NK-92 (cell line): Measurements from ENCODE around the gene AMHR2.
"Not testable (repeated sequence)": the region's sequence is repeated elsewhere in the genome, so short reads cannot be mapped to it uniquely, and the experiment has no call there.

Source experiments
- DNase-seq: peaks from one replicate; lab custom pipeline; 2025; ENCODE audit not compliant: unreplicated experiment; lab: John Stamatoyannopoulos, UW

AMHR2 gene

DNA sequence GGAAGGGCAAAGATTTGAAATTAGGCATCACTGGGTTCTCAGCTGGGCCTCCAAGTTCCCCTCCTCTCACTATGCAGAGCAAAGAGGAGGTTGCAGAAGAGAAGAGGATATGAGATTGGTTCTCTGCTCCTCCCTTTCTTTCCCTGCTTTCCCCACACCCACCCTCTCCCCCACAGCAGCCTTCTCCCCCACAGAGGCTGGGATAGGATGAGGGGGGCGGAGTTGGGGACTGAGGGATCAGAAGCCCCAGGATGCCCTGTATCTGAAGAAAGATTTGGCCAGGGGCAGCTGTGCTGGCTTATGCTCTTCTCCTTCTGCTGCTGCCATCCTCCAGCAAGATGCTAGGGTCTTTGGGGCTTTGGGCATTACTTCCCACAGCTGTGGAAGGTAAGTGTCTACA lies at the start of gene AMHR2:
TSS of gene AMHR2 (plus strand) at position 259 of the 400 bp plus-strand sequence. CDS start at position 339, 80 bp downstream.
- no peak for DNase-seq

DNA sequence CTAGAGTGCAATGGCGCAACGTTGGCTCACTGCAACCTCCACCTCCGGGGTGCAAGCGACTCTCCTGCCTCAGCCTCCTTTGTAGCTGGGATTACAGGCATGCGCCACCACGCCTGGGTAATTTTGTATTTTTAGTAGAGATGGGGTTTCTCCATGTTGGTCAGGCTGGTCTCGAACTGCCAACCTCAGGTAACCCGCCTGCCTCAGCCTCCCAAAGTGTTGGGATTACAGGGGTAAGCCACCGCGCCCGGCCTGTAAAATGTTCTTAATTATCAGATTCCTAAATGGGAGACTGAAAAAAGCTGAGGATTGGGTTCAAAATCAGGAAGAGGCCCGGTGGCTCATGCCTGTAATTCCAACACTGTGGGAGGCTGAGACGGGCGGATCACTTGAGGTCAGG lies 49.4 kb upstream of the AMHR2 start:
- not testable (repeated sequence) for DNase-seq

DNA sequence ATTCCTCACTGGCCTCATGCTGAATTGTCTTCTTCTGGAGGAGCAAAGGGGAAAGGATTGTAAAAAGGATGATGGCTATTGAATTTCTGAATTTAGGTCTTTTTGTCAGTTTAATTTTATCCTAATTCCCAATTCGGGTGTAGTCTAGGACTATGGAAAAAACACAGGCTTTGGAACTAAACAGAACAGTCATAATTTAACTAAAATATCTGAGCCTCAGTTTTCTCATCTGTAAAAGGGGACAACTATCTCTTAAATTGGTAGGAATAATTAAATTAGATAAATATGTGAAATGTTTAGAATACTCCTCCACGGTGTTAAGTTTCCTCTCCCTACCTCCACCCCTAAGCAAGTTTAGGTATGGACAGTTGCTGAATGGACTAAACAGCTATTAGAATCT lies 46.9 kb upstream of the AMHR2 start:
- DNase-seq, result no peak

DNA sequence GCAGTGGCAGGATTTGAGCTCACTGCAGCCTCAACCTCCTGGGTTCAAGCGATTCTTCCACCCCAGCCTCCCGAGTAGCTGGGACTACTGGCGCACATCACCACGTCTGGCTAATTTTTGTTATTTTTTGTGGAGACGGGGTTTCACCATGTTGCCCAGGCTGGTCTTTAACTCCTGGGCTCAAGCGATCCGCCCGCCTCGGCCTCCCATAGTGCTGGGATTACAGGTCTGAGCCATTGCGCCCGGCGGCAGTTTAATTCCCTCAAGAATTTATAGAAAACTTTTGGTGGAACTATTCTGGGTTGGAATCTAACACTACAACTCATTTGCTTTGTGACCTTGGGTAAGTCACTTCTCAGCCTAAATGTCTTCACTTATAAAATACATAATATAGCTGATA lies 45.4 kb upstream of the AMHR2 start:
- no peak for DNase-seq

DNA sequence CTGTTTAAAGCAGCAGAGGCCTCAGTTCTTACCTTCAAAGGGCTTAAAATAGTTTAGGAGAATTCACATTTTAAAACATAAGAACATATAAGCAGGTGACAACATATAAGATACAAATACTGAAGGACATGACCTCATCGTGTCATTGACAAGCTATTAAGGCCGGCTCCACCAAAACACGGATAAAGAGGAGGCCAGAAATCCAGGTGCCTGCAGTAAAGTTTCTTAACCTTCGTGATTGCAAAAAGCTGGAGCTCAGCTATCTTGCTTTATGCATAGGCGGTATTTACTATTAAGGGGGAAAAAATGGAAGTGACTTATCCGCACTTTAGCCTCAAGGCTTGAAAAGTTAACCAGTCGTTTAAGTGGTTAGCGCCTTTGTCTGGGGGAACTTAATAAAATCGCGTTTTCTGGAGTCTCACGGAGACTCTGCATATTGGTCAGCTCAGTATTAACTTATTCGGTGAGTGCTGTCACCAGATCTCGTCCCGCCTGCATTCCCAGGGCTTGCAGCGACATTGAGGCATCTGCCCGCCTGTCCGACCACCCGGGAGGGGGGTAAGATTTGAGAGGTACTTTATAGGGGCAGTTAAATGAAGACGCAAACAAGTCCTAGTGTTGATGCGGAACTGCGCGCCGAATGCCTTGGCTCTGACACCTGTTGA lies 44.8 kb upstream of the AMHR2 start:
- DNase-seq, result no peak

DNA sequence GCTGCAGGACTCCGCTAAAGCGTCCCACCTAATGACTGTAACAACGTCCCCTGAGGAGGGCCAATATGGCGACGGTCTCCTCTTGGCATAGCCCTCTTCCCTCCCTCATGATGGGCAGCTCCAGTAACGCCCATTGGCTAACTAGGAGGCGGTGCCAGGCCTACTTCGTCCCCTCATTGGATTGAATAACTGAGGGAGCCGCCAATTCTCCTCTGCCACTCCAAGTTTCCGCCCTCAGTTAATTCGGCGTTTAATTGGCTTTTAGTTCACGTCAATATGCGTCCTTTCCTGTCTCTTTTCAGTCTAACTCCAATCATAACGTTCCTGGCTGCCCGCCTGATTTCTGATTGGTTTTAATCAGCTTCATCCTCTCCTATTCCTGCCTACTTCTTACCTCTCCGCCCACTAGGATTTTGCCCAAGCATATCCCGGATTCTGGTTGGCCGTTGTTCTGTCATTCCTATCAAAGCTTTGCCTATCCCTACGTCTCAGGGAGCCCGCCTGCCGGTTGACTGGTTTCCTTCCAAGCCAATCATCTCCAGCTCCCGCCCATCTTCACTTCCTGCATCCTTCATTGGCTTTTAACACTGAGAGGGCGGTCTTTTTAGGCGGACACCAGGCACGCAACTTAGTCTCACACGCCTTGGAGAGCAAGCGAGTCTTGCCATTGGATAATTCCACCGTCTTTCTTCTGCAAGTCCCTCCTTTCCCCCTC lies 44.1 kb upstream of the AMHR2 start:
- peak; percentile 99 for DNase-seq

DNA sequence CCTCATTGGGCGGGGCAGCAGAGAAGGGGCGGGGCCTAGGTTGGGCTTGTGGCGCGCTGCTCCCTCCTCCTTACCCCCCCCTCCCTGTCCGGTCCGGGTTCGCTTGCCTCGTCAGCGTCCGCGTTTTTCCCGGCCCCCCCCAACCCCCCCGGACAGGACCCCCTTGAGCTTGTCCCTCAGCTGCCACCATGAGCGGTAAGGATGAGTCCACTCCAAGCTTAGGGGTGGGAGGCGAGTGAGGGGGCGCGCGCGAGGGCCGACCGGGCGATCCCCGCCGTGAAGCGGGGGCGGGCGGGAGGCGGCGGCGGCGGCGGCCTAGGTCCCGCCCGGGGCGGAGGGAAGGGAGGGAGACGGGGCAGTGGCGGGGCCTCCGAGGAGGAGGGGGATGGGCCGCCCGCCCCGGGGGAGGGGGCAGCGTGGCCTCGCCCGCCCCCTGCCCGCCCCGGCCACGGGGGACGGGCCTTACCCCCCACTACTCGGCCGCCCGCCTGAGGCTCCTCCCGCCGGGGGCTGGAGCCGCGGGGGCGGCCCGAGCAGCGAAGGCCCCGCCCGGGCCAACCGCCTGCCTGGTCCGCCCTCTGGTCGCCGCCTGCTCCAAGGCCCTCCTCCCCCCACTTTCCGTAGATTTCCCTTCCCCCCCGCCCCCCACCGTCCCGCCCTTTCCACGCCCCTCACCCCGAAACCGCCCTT lies 43.4 kb upstream of the AMHR2 start, which contains the start of gene SP1:
TSS of gene SP1 (plus strand) at position 73 of the 690 bp plus-strand sequence. CDS start at position 189, 116 bp downstream.
- peak; percentile 27 for DNase-seq

DNA sequence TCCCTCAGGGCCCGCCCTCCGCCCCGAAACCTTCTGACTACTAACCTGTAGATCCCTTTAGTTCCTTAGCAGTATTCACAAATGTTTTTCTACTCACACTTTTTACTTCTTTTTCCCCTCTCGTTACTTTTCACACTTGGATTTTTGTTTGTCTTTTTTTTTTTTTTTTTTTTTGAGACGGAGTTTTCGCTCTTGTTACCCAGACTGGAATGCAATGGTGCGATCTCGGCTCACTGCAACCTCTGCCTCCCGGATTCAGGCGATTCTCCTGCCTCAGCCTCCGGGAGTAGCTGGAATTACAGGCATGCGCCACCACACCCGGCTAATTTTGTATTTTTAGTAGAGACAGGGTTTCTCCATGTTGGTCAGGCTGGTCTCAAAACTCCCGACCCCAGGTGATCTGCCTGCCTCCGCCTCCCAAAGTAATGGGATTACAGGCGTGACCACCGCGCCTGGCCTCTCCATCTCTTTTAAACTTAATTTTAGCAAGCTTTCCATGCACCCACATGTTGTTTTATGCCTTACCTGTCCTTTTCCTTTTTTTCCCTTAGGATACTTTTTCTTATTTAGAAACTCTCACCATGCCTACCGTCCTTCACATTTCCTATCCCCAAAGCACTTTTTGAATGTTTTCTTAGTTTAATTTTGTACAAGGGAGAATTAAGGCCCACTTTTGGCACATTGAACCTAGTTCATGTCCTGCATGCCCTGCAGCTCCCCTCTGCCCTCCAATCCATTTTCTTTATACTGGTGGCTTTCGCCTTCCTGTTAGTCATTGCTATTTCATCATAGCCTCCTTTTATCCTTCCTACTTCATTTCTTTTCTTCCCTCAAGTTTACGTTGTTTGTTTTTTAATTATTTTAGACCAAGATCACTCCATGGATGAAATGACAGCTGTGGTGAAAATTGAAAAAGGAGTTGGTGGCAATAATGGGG lies 42.6 kb upstream of the AMHR2 start:
- no peak for DNase-seq

DNA sequence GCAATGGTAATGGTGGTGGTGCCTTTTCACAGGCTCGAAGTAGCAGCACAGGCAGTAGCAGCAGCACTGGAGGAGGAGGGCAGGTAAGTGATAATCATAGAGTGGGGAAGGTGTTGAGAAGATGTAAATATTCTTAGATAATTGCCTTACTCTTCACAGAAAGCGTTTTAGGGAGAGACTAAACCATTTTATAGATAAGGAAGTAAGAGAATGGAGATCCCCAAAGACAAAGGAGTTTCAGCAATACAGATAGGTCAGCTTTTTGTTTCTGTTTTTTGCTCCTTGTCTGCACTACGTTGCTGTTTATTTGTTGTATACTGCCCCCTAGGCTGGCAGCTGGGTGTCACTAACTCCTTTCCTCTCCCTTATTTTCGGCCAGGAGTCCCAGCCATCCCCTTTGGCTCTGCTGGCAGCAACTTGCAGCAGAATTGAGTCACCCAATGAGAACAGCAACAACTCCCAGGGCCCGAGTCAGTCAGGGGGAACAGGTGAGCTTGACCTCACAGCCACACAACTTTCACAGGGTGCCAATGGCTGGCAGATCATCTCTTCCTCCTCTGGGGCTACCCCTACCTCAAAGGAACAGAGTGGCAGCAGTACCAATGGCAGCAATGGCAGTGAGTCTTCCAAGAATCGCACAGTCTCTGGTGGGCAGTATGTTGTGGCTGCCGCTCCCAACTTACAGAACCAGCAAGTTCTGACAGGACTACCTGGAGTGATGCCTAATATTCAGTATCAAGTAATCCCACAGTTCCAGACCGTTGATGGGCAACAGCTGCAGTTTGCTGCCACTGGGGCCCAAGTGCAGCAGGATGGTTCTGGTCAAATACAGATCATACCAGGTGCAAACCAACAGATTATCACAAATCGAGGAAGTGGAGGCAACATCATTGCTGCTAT lies 41.7 kb upstream of the AMHR2 start:
- no peak for DNase-seq

DNA sequence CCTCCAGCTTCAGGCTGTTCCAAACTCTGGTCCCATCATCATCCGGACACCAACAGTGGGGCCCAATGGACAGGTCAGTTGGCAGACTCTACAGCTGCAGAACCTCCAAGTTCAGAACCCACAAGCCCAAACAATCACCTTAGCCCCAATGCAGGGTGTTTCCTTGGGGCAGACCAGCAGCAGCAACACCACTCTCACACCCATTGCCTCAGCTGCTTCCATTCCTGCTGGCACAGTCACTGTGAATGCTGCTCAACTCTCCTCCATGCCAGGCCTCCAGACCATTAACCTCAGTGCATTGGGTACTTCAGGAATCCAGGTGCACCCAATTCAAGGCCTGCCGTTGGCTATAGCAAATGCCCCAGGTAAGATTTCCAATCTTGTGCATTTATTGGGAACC lies 40.4 kb upstream of the AMHR2 start:
- no peak for DNase-seq

DNA sequence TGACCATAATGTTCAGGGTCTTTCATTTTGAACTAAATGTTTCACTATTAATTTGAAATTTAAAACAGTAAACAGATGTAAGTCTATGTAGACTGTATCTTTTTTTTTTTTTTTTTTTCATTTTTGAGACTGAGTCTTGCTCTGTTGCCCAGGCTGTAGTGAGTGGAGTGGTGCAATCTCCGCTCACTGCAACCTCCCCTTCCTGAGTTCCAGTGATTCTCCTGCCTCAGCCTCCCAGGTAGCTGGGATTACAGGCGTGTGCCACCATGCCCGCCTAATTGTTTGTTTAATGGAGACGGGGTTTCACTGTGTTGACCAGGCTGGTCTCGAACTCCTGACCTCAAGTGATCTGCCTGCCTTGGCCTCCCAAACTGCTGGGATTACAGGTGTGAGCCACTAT lies 37.3 kb upstream of the AMHR2 start:
- not testable (repeated sequence) for DNase-seq

DNA sequence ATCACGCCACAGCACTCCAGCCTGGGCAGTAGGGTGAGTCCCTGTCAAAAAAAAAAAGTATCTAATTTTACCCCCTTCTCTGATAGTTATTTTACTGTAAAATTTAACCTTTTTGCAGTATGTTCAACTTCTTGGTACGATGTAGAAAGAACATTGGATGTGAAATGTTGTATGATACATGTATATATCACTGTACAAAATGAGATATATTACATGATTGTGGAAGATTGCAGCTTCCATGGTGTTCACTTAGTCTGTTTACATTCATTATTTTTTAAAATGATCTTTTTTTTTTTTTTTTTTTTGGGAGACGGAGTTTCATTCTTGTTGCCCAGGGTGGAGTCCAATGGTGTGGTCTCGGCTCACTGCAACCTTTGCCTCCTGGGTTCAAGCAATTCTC lies 34.7 kb upstream of the AMHR2 start:
- no peak for DNase-seq

DNA sequence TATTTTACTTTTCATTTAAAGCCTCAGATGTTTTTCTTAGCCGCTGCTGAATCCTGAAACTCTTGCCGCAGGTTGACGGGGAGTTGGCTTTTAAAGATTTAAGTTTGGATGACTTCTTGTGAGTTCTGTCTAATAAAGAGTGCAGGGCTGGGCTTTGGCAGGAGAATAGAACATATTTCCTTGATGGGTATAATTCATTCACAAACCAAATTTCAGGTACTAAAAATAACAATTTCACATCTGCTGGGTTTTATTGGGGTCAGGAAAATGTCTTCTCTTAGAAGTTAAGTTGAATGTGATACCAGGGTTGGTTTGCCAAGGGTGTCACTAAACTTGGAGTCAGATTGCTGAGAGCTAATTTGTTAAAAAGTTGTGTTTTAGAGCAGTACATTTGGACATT lies 34.0 kb upstream of the AMHR2 start:
- no peak for DNase-seq

DNA sequence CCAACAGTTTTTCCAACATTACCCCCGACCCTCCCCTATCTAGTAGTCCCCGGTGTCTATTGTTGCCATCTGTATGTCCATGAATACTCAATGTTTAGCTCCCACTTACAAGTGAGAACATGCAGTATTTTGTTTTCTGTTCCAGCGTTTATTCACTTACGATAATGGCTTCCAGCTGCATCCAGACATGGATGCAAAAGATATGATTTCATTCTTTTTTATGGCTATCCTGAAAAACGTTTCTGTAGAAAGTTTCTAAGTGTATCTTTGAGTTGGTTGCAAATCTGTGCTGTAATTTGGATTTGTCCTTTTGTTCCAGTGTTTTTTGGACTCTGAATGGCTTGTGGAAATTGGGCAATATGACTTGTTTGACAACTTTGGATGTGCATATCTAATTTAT lies 31.9 kb upstream of the AMHR2 start:
- no peak for DNase-seq

DNA sequence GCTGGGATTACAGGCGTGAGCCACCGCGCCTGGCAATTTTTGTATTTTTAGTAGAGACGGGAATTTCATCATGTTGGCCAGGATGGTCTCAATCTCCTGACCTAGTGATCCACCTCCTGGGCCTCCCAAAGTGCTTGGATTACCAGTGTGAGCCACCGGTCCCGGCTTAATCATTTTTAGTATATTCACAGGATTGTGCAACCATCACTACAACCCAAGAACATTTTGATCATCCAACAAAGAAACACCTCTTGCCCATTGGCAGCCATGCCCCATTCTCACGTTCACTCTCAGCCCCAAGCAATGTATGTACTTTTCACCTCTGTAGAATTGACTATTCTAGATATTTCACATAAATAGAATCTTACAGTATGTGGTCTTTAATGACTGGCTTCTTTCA lies 23.8 kb upstream of the AMHR2 start:
- DNase-seq, result no peak

DNA sequence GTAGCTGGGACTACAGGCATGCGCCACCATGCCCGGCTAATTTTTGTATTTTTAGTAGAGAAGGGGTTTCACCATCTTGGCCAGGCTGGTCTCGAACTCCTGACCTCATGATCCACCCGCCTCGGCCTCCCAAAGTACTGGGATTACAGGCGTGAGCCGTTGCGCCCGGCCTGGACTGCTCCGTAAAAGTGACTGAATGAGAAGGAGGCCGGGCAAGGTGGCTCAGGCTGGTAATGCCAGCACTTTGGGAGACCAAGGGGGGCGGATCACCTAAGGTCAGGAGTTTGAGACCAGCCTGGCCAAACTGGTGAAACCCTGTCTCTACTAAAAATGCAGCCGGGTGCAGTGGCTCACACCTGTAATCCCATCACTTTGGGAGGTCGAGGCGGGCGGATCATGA lies 21.3 kb upstream of the AMHR2 start:
- DNase-seq, result not testable (repeated sequence)

DNA sequence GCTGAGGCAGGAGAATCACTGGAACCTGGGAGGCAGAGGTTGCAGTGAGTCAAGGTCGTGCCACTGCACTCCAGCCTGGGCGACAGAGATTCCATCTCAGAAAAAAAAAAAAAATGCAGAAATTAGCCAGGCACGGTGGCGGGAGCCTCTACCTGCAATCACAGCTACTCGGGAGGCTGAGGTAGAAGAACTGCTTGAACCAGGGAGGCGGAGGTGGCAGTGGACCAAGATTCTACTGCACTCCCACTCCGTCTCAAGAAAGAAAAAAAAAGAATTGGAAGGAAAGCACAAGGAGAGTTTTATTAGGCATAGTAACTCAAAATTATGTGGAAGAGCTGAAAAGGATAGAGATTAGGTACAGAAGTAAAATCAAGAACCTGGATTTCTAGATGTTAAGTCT lies 20.8 kb upstream of the AMHR2 start:
- DNase-seq, result no peak

DNA sequence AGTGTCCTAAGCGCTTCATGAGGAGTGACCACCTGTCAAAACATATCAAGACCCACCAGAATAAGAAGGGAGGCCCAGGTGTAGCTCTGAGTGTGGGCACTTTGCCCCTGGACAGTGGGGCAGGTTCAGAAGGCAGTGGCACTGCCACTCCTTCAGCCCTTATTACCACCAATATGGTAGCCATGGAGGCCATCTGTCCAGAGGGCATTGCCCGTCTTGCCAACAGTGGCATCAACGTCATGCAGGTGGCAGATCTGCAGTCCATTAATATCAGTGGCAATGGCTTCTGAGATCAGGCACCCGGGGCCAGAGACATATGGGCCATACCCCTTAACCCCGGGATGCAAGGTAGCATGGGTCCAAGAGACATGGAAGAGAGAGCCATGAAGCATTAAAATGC lies 12.7 kb upstream of the AMHR2 start:
- no peak for DNase-seq

DNA sequence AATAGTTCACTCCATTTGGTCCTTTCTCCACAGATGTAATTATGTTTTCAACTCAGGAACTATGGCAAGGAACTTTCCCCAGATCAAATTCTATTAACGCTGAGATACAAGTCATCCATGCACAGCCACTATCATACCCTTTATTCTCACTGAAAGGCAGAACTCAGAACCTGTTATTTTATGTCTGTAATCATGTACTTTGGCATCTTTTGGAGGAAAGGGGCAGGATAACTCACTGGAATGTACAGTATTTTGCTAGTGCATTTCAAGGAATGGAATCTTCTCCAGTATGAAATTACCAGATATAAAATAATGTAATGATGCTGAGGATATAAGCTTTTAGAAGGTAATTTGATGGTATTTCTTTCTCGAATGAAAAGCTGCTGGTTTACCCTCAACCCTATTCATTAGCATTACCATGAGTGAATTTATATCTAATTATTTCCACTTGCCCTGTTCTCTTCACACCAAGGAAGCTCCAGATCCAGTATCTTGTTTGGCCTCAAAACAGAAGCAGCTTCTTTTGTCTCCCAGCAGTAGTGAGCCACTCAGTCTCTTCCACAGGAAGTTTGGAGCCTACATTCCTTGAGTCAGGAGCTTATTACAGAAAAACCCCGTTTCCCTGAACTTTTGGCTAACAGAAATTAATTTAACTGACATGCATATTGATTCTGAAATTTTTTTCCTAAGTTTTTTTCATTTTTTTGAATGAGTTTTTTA lies 10.0 kb upstream of the AMHR2 start:
- DNase-seq, result no peak
